Ishikawa (cell line): ENCODE measurements around the gene TMEM217.

Experiments used
- CEBPB ChIP-seq: IDR thresholded peaks from 2 replicates; pipeline ENCODE4 v1.6.1; 2012
- TAF1 ChIP-seq: IDR thresholded peaks from 2 replicates; pipeline ENCODE4 v1.6.1; 2012; ENCODE audit warnings: low read depth, mild to moderate bottlenecking
- USF1 ChIP-seq: IDR thresholded peaks from 2 replicates; pipeline ENCODE4 v1.6.1; 2012

- TF ChIP-seq USF1 (no peak), TAF1 (no peak), CEBPB (no peak)
Observed at GRCh38 chr6:37279366-37280134, 21.6 kb upstream of the TMEM217 start.
